Measurements from ENCODE around the gene PARD3B. TPM values are rescaled to one million over a fixed set of nuclear protein-coding genes. Genes with fewer than 3 reads are reported as not detected.

The PARD3B gene
- total RNA-seq, 1 experiment from 2014 or later, result 2.0 TPM

- TF ChIP-seq ZFX (IDR thresholded peaks at IDR 0.05) (no peak), RAD21 (IDR thresholded peaks at IDR 0.05; ENCODE audit: low read depth) (no peak), POLR2AphosphoS5 (IDR thresholded peaks at IDR 0.05; ENCODE audit: low read depth, low read length) (no peak), SRF (IDR thresholded peaks at IDR 0.05; ENCODE audit: low read depth) (no peak)
These were observed 1105.7 kb downstream of the PARD3B start (continued) for GRCh38 chr2:205650931-205651330.

GRCh38 chr2:205651719-205652118 lies 1106.4 kb downstream of the PARD3B start:
- H3K79me2 ChIP-seq (ENCODE audit: insufficient read depth, low read length), result no peaks in the 10 kb centered on the region
- BruUV-seq (replicated peaks), result no TSS peak
- no peak for DNase-seq (ENCODE audit: low read depth, low spot score)
- H3K4me2 ChIP-seq (ENCODE audit: low read length), result no peak overlapping the region
- no peaks in the 10 kb centered on the region for H3K4me1 ChIP-seq (ENCODE audit: control insufficient read depth in 1 of 2, insufficient read depth in 2 of 2, low read length in 2 of 2)
- H4K20me1 ChIP-seq (ENCODE audit: insufficient read depth), result no peaks in the 10 kb centered on the region
- ATAC-seq, result no peak
- H3K9me3 ChIP-seq (ENCODE audit: control insufficient read depth in 1 of 2, insufficient read depth in 1 of 2, low read depth in 1 of 2, low read length in 2 of 2), result no peaks in the 10 kb centered on the region
- H3K27me3 ChIP-seq (ENCODE audit: insufficient read depth, low read length), result 0 out of 2 replicates have a peak, but pooled peaks cover 6% of the 10 kb centered on the region
- H3K9ac ChIP-seq (ENCODE audit: low read length), result no peak overlapping the region
- H3K36me3 ChIP-seq (ENCODE audit: control insufficient read depth in 1 of 2, insufficient read depth in 2 of 2, low read length in 2 of 2), result no peaks in the 10 kb centered on the region
- H2AFZ ChIP-seq (ENCODE audit: low read depth, low read length, poor library complexity, severe bottlenecking), result no peak overlapping the region
- CTCF ChIA-PET, result no interaction called here
- no peaks in the 10 kb centered on the region for H3K9me2 ChIP-seq (ENCODE audit: insufficient read depth)
- TF ChIP-seq EZH2phosphoT487 (IDR thresholded peaks at IDR 0.05; ENCODE audit: borderline replicate concordance), result no peak
- no peak for TF ChIP-seq ELF1 (IDR thresholded peaks at IDR 0.05; ENCODE audit: borderline replicate concordance, low read depth)
- no peak for TF ChIP-seq POLR2AphosphoS5 (IDR thresholded peaks at IDR 0.05; ENCODE audit: low read depth, low read length)
- TF ChIP-seq EGR1 (IDR thresholded peaks at IDR 0.05; ENCODE audit: low read depth), result no peak
- intact Hi-C loops (cut with micrococcal nuclease), result no loop called here
- POLR2A ChIA-PET, result no interaction called here
- H3K27ac ChIP-seq (ENCODE audit: low read depth, low read length), result no peak overlapping the region
- H3K4me3 ChIP-seq (replicated peaks in 1 of 2; ENCODE audit: low read depth in 1 of 2, low read length in 2 of 2), result no peak overlapping the region
- RAD21 ChIA-PET (ENCODE audit: low non-redundant PET in 1 of 2, low total read pairs in 2 of 2, uncharacterized antibody in 2 of 2, unreplicated experiment in 2 of 2), result no interaction called here

- Histone ChIP-seq H3K27ac (ENCODE audit: low read depth, low read length) (no peak overlapping the region), H3K36me3 (ENCODE audit: control insufficient read depth in 1 of 2, insufficient read depth in 2 of 2, low read length in 2 of 2) (no peaks in the 10 kb centered on the region), H3K27me3 (ENCODE audit: insufficient read depth, low read length) (peaks cover 18% of the 10 kb centered on the region), H3K4me3 (replicated peaks in 1 of 2; ENCODE audit: low read depth in 1 of 2, low read length in 2 of 2) (no peak overlapping the region), H4K20me1 (ENCODE audit: insufficient read depth) (no peaks in the 10 kb centered on the region), H3K9me2 (ENCODE audit: insufficient read depth) (no peaks in the 10 kb centered on the region), H3K9me3 (ENCODE audit: control insufficient read depth in 1 of 2, insufficient read depth in 1 of 2, low read depth in 1 of 2, low read length in 2 of 2) (no peaks in the 10 kb centered on the region), H3K4me1 (ENCODE audit: control insufficient read depth in 1 of 2, insufficient read depth in 2 of 2, low read length in 2 of 2) (no peaks in the 10 kb centered on the region), H3K9ac (ENCODE audit: low read length) (no peak overlapping the region), H2AFZ (ENCODE audit: low read depth, low read length, poor library complexity, severe bottlenecking) (no peak overlapping the region), H3K79me2 (ENCODE audit: insufficient read depth, low read length) (no peaks in the 10 kb centered on the region), H3K4me2 (ENCODE audit: low read length) (no peak overlapping the region)
- no TSS peak for BruUV-seq (replicated peaks)
- ChIA-PET POLR2A (no interaction called here), CTCF (no interaction called here), RAD21 (ENCODE audit: low non-redundant PET in 1 of 2, low total read pairs in 2 of 2, uncharacterized antibody in 2 of 2, unreplicated experiment in 2 of 2) (no interaction called here)
- no peak for ATAC-seq
- DNase-seq (ENCODE audit: low read depth, low spot score), result no peak
- no peak for TF ChIP-seq POLR2A (IDR thresholded peaks at IDR 0.05; ENCODE audit: borderline replicate concordance, extremely low read depth, insufficient read depth, insufficient read length)
- TF ChIP-seq ZFX (IDR thresholded peaks at IDR 0.05), result no peak
- no peak for TF ChIP-seq YY1 (IDR thresholded peaks at IDR 0.05; ENCODE audit: extremely low read depth, insufficient replicate concordance, low read depth, low read length)
- no peak for TF ChIP-seq FOSL1 (IDR thresholded peaks at IDR 0.05; ENCODE audit: low read depth)
- TF ChIP-seq MAX (IDR thresholded peaks at IDR 0.05), result no peak
- no peak for TF ChIP-seq EGR1 (IDR thresholded peaks at IDR 0.05; ENCODE audit: low read depth)
- TF ChIP-seq POLR2AphosphoS5 (IDR thresholded peaks at IDR 0.05; ENCODE audit: low read depth, low read length), result no peak
- intact Hi-C loops (cut with micrococcal nuclease), result no loop called here
These were observed 1109.8 kb downstream of the PARD3B start for GRCh38 chr2:205654878-205655605.
